NCI-H2227 (cell line): ENCODE results near the gene UMAD1.

ENCODE experiments used
- DNase-seq: peaks from one replicate; lab custom pipeline; 2025; ENCODE audit not compliant: unreplicated experiment; lab: John Stamatoyannopoulos, UW

Gene UMAD1

DNA sequence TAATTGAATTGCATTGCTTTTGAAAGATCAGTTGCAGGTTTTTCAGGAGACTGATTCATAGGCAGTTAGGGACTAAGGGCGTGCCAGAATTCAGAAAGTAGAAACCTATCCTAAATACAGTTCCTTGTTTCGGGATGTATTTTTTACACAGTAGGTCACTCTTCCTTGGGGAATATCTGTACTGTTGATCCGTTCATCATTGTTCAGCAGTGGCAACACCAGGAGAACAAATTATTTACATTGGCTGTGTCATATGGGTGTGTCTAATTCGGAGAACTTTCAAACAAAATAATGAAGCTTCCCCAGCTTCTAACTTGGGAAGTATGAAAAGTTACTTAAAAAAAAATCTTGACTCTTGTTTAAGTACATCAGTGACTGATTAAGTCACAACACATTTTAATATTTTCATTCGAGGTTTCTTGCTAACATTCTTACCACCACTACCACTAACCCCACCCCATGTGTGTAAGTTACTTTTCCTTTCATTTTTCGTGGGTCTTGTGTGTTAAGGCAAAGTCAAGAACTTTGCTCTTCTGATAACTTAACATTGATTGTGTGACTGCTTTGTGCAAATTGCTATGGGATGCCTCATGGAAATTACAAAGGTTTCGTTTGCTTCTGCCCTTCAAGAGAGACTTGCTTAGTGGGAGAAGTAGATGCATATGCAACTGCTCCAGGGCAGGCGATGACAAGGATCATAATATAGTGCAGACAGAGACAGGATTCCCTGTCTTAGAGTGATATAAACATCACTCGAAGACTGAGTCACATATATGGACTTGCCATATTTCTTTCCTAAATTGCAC lies 121.6 kb downstream of the UMAD1 start:
- DNase-seq = no peak

DNA sequence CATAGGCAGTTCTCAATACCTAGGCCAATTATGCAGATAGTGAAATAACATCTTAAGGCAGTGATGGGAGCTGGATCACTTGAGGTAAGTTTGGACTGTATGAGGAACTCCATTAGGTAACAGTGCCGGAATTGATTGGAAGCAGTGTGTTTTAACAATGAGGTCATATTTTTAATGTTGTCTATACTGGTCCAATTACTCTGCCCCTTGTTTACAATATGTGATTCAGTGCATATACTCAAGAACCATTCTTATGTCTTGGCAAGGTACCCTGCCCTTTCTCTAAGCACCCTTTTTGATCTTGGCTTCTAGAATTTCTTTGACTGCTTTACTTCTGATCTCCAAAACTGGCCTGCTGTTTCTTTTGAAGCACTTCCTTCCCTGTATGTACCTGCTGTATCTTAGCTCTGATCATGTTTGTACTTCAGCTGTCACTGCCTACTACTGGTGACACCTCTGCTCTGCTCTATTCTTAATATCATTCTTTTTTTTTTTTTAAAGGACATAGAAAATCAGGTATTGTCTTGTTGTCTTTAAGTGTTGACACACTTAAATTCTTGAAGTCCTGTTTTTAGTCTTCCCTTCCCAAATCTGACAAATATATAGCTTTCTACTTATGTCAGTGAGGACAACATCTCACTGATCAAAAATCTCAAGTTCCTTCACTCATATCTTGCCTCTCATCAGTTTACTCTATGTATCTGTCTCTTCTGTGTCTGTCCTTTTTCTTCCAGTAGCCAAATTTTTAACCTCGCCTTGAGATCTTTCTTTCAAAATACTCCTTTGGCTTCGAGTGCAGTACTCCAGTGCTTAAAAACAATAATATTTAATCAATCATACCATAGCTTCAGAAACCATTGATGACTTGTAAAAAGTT lies 124.2 kb downstream of the UMAD1 start:
- no peak for DNase-seq

DNA sequence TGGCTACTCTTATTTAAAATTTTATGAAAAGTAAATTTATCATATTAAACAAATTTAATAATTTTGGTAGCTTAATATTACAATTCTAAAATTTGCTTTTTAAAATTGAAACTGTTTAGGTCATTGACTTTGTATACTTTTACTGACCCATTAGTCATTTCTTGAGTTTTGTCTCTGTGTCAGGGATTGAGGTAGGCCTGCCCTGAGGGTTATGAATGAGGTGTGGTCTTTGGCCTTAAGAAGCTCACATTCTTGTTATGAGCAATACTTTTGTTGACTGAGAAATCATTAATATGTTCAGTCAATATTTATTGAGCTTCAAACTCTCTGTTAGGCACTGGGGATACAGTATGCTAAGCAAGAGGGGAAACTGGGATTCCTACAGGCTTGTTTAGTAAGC lies 124.9 kb downstream of the UMAD1 start:
- DNase-seq = no peak

- no peak for DNase-seq
Measured at GRCh38 chr7:7766671-7767070, 126.1 kb downstream of the UMAD1 start.

- DNase-seq = no peak
Measured at GRCh38 chr7:7768977-7769709, 128.6 kb downstream of the UMAD1 start.

- DNase-seq = no peak
Measured at GRCh38 chr7:7769710-7770627, 129.4 kb downstream of the UMAD1 start.

DNA sequence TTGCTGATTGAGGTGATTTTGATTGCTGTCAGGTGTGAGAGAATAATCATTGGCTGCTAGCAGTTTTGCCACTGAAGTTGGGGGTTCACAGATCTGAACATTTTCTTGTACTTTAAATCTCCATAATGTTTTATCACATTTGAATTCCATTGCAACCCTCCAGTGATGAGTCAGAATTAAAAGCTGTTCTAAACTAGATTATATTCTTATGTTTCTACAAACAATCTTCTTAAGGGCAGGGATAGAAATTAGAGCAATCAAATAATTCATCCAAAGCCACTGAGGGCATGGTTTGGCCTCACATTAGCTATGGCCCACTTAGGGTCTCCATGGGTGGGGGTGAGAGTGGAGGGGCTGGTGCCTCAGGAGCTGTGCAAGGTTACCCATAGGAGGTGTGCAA lies 130.9 kb downstream of the UMAD1 start:
- DNase-seq = no peak

DNA sequence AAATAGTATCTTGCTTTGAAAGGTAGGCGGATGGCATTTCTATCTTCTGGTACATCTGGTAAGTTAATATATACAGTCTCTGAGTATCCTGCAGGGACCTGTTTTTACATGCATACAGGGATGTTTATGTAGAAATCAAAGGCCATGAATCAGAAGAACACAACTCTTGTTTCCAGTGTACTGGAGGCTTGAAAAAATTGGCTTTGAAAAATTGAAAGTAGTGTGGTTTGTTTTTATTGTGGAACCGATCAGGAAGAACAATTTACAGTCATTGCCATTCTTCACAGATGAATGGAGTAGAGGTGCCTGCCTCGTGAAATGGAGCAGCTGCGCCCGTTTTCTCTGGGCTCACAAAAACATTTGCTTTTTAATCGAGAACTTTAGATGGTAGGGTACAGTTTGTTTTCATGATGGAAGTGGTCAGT lies 131.9 kb downstream of the UMAD1 start:
- DNase-seq = no peak

GRCh38 chr7:7773334-7774309 lies 133.1 kb downstream of the UMAD1 start:
- DNase-seq = no peak

GRCh38 chr7:7779888-7780287 lies 139.3 kb downstream of the UMAD1 start:
- no peak for DNase-seq

DNA sequence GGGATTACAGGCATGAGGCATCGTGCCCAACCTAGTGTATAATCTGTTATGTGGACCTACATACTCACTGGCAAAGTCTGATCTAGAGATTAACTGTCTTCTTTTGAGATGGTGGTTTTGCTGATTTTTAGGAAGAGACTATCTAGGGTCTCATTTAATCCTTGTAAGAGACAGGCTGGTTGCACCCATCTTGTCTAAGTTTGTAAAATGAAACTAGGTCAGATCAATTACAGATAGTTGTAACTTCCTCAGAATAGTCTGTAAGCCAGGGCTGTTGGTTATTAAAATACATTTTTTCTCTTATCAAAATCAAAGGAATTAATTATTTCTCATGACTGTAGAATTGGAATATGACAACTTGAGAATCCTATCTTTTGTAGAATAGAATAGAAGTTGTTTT lies 142.4 kb downstream of the UMAD1 start:
- no peak for DNase-seq

DNA sequence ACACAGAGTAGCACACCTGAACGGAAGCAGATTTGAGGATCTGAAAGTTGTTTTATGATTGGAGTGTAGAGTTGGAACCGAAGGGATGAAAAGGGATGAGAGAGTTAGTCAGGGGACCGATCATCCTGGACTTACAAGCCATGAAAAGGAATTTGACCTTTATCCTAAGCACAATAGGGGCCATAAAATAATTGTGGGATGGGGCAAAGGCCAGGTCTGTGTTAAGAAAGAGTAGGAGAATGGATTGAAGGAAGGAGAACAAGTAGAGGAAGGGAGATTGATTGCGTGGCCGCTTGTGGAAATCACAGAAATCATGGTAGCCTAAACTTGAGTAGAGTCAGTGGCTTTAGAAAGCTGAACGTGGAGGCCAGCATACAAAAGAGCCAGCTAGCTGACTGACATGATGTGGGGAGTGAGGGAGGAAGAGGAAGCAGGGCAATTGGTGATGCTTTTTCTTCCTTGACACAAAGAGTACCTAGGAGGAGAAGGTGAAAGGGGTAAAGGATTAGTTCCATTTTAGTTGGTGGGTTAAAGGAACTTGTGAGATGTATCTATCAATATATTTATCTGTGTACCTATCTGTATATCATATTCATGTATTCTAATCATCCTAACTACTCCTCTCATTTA lies 144.9 kb downstream of the UMAD1 start:
- DNase-seq = no peak

GRCh38 chr7:7786595-7786994 lies 146.0 kb downstream of the UMAD1 start:
- no peak for DNase-seq

- no peak for DNase-seq
Measured at GRCh38 chr7:7789551-7789988, 149.0 kb downstream of the UMAD1 start.

- no peak for DNase-seq
Measured at GRCh38 chr7:7790041-7790741, 149.6 kb downstream of the UMAD1 start.

- DNase-seq = no peak
Measured at GRCh38 chr7:7791523-7791922, 151.0 kb downstream of the UMAD1 start.

DNA sequence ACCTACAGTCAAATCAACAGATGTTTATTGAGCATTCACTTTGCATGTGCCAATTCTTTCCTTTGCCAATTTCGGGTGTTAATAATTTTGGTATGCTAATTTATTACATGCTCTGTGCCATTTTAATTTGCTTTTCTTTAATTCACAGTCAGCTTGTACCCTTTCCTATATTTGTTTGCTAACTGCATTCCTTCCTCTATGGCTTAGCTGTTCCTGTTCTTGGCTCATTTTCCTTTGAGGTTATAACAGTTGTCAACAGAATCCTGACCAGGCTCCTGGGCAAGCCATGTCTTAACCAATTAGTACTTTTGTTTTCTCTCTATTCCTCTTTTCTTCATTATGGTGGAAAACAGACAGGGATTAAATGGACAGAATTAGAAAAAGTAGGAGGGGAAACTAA lies 151.5 kb downstream of the UMAD1 start:
- DNase-seq = no peak

DNA sequence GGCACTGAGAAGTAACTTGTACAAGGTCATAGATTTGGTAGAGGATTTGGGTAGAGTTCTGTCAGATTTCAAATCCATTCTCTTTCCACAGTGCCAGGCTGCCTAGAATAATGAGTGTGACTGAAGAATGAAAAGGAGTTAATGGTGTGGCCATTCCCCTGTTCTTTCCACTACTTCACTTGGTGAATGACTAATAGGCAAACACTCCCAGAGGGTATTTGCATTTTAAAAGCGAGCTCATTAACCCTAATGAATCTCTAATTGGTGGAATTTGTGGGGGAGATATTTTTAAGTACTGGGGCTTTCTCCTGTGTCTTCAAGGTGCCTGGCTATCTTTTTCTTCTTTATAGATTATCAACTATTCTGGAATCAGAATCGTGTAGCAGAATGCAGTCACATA lies 152.7 kb downstream of the UMAD1 start:
- DNase-seq = no peak
